ELR (cell line): Measurements from ENCODE around the gene IQSEC3.

ENCODE experiments used
- DNase-seq: peaks from one replicate; pipeline ENCODE4 v3.0.0-alpha.2; 2015; ENCODE audit warnings: low read depth

The IQSEC3 gene

DNA sequence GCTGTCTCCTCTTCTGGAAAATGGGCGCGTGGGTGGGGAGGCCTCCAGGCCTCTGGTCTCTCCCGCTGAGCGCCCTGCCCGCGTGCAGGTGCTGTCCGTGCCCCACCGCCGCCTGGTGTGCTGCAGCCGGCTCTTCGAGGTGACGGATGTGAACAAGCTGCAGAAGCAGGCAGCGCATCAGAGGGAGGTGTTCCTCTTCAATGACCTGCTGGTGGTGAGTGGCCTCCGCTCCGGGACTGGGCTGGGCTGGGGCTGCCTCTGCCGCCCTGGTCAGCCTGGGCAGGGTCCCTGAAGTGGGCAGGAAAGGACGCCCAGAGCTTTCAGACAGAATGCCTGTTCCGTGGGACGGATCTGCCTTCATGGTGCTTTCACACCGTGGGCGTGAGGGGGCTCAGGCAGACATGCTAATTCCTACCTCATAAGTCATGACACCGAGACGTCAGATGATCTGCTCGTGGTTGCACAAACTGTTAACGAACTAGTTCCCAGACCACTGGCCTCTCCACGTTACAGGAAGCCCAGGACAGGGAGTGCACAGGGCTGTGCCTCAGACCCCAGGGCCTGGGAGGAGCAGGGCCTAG lies 96.9 kb downstream of the IQSEC3 start:
- no peak for DNase-seq

DNA sequence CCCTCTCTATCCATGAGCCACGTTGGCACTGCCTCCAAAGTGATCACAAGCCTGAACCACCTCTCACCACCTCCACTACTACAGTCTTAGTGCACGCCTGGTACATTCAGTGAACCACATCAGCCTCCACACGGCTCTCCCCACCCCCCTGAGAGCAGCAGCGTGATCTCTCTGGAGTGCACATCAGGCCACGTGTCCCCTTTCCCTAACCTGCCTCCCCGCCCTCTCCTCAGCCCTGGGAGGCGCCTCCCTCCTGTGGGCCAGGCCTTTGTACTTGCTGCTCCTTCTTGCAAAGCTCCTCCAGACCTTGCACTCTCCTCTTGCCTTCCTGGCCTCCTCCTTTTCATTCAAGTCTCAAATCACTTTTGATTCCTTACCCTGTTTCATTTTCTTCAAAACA lies 97.6 kb downstream of the IQSEC3 start:
- DNase-seq = no peak

DNA sequence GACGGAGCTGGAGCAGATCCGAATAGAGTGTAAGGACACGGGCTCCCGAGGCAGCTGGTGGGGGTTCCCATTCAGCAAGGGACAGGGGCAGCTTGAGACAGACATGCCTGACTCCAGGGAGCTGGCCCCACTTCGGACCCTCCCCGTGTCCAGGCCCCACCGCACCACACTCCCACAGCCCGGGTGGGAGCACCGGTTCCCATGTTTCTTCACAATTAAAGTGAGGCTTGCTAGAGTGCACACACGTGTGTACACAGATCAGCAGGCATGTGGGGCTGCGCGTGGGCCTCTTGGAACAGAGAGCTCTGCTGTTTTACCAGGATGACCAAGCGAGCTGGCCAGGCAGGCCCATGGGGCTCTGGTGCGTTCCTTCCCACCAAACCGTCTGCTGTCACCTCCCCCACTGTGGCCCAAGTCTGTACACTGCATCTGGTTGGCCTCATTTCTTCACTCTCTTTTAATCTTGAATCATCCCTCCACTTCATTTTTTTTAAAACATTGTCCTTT lies 99.3 kb downstream of the IQSEC3 start:
- no peak for DNase-seq

DNA sequence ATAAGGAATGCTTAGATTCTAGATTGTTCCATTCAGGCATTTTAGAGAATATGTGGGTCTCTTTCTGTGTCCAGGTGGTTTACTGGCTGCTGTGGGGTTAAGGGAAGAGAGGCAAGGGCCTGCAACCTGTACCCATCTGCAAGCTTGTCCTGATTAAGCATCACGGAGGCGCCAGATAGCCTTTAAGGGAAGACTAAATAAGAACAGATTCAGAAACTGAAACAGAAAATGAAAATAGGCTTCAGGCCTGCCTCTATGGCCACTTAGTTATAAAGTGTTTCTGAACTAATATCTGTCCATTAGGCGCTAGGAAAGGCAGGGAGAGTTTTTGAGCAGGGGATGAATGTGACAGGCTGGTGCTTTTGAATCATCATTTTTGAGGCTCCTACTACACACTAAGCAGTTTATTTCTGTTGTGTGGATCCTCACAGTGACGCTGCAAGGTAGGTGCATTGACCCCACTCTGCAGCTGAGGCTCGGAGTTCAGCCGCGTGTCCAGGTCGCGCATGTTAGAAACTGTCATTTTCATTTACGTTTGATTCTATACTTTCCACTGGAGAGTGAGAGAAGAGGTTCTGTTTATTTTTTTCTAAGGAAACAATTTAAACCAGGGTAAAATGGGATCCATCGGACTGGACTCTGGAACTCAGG lies 100.0 kb downstream of the IQSEC3 start:
- no peak for DNase-seq

DNA sequence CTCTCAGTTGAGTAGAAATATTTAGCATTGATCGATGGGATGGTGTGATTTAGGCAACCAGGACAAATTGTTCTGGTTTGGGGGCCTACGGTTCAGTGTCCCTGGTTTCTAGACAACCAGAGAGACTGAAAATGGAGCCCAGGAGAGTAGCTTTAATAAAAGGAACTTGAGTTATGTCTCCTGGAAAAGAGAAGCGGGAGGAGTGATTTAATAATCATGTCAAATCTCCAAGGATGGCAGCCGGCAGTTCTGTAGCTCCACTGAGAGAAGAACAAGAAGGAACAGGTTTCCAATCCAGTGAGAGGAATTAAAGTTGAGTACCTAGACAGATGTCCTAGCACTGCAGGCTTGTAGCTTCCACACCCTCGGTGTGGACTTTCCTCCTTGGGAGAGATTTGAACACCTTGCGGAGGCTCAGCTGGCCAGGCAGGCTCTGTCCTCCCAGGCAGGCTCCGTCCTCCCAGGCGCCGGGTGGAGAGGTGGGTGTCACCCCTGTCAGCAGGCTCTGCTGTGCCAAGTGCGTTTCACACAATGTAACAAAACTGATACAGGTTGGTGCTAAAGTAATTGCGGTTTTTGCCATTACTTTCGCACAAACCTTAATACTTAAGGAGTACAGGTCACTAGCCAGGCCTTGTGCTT lies 101.5 kb downstream of the IQSEC3 start:
- no peak for DNase-seq

DNA sequence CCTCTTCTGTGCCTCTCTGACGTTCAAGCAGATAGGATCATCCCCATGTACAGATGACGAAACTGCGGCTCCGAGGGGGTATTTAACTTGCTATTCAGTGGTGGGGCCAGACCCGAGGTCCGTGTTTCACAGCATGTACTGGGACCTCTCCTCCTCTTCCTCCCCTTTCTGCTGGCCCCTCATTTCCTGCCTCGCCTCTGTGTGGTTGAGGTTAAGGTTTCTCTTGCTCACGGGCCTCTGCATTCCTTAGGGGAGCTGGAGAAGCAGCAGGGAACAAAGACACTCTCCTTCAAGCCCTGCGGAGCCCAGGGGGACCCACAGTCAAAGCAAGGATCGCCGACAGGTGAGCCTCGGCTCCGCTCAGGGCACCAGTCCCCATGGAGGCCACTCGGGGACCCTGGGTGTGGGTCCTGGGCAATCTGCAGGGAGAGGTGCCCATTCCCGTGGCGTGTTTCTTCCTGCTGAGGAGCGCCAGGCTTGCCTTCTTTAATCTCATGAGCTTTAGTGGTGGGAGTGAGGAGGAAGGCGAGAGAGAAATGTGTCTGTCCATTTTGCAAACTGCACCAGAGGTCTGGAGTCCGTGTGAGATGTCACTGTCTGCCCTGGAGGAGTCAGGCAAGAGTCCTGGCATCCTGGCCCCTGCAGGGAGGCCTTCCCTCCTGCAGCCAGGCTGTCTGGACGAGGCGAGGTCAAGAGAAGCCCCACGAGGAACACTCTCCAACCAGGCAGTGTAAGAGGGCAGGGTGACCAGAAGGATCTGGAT lies 102.4 kb downstream of the IQSEC3 start:
- DNase-seq = peak; percentile 22

DNA sequence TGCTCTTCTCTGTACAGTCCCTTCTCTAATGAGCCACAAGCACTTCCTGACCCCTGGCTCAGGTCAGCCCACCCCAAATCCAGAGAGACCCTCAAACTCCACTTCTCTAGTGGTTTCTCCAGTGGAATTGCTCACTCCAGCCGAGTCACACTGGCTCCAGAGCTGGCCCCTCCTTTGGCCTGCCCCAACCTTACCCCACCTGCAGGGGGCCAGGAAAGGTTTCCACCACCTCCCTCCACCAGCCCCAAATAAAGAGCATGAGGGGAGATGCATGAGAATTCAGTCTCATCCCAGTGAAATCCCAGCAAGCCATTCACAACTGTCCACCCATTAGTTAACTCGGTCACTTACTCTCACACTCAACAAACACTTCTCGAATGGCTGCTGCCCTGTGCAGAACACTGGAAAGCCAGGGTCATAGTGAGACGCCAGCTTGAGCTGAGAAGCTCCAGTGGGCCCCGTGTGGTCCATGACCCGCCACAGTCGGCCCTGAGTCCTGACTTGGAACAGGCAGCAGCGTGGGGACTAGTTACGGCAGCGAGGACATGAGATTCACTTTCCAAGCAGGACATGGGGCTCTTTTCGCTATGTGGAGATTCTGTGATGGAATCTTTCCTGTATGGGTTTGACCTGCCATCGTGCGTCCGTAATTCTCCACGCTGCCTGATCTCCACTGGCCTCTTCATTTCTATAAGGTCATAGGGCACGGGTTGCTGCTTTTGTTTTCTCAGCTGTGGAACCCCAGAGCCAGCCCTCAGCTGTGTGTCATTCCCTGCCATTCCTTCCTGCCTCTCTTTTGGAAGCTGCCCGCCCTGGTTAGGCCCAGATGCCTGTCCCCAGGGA lies 103.2 kb downstream of the IQSEC3 start:
- peak; percentile 28 for DNase-seq

DNA sequence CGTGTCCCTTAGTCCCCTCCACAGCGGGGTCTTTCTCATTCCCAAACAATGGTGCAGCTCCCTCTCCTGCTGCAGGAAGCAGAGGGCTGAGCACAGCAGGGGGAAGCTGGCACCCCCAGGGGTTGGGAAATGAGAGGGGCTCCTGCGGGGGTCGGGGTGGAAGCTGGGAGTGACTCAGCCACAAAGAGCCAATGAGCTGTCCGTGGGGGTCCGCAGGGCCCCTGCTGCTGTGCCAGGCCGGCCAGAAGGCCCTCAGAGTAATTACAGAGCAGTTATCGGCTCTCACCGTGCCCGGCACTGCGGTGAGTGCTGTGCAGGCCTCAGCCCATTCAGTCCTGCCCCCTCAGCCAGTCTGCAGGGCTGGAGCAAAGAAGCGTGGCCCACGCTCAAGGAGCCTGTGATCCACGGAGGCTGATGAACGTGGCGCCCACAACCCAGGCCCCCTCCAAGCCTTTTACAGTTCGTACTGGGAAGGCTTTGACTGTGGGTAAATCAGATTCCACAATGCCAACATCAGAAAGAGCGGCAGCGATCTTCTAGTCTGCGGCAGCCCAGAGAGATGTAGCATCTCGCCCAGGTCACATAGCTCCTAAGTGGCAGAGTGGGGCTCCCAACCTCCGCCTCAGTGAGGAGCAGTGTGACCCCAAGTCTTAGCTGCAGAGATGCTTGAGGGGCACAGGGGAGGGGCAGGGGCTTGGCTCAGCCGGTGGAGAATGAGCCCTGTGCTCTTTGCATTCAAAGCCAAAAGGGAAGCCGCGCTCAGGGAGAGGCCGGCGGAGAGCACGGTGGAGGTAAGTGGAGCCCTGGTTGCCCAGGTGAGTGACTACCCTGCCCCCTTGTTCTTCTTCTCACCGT lies 104.0 kb downstream of the IQSEC3 start:
- DNase-seq = no peak

DNA sequence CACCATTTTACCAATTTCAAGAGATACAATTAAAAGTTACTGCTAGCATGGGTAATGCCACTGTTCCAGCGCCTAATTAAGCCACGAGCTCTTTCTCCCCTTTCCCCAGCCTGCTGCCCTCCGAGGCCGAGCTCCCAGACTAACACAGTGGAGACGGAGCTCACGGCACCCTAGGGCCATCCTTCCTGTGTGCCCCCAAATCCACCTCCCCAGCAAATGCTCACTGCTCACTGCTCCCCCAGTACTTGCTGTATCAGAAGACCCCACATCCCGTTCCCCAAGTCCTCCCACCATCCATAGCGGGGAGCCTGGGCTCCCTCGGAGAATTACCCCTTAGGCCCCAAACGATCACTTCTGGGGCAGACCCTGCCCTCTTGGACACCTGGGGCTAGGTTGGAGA lies 104.7 kb downstream of the IQSEC3 start:
- DNase-seq = no peak

DNA sequence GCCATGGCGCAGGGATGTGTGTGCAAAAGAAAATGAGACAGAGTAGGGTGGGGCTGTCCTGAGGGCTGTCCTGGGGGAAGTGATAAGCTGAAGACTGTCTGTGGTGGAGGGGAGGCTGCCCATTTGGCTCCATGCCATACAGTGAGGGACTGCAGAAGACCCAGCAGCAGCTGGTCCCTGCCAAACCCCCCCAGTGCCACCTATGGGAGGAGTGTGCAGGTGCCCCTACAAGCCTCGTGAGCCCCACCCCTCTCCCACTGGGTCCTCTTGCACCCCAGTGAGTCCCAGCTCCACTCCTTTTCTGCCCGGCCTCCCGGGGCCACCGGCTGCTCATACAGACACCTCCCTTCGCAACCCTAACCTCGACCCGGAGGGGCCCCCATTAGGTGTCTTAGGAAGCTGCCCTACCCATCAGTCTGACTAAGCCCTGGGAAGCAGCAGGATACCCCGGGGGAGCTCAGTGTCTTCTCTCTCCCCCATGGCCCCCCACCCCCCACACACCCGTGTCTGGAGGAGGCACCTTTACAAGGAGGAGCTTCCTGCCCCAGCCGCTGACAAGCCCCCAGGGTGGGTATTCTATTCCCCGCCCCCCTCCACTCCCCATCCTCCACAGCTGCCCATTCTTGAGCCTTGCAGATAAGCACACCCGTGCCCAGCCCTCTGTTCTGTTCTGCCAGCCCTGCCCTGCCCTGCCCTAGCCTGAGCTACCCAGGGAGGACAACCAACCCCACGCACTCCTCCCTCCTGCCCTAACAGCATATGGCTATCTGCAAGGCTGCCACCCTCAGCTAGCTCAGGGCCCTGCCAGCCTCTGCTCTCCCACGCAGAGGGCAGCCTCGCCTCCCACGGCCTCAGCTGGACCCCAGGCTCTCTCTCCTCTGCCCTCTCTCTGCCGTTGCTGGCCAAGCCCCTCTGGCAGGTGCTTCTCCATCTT lies 105.4 kb downstream of the IQSEC3 start:
- no peak for DNase-seq

DNA sequence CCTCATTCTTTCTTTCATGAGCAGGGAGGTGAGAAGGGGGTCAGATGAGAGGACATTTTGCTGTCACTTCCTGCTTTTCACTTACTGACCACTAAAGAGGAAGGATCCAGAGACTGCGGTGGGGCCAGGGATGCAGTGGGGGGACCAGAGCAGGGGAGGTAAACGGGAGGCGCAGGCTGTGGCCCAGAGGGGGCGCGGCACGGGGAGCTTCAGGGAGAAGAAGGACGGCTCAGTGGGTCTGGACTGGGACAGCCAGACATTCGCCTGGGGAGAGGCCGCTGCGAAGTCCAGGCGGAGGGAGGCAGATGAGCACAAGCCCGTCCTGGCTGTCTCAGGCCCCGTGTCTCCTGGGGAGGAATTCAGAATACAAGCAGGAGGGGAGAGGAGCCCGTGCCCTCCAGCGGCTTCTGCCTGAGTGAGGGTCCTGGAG lies 106.2 kb downstream of the IQSEC3 start:
- DNase-seq = no peak

DNA sequence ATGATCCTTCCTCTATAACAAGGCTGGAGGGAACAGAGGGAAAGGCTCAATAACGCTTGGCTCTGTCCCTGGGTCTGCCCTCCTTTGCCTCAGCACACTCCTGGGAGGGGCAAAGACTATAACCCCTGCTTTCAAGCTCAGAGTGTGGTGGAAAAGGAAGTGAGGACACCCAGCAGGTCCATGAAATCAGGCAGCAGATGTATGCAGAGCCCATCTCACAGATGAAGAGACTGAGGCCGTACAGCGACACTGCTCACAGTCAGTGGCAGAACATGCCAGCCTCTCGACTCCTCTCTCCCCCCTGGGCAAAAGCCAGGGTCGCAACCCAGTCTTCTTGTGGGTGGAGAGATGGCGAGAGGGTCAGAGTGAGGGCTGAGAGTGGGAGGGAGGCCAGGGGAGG lies 107.6 kb downstream of the IQSEC3 start:
- no peak for DNase-seq

DNA sequence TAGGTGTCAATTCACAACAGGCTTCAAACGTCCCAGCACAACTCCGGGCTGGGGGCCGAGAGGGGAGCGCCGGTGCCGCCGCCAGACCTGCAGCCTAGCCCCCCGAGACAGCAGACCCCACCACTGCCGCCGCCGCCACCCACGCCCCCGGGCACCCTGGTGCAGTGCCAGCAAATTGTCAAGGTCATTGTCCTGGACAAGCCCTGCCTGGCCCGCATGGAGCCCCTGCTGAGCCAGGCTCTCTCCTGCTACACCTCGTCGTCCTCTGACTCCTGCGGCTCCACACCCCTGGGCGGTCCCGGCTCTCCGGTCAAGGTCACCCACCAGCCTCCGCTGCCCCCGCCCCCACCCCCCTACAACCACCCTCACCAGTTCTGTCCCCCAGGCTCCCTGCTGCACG lies 108.0 kb downstream of the IQSEC3 start:
- DNase-seq = no peak

DNA sequence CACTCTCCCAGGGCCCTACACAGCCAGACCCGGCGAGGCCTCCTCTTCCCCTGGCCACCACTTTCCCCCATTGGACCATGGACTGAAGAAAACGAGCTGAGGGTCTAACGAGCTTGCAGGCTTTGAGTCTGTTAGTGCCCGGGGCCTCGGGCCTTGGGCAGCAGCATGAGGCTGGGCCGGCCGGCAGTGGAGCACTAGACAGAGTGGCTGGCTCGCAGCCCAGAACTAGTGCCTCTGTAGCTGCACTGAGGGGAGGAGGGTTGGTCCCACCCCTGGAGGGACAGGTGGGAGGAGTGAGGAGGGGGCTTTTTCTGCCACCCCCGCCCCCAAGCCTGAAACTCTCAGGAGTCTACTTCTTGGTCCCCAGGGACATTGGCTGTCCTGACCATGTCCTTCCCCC lies 108.7 kb downstream of the IQSEC3 start:
- DNase-seq = no peak

DNA sequence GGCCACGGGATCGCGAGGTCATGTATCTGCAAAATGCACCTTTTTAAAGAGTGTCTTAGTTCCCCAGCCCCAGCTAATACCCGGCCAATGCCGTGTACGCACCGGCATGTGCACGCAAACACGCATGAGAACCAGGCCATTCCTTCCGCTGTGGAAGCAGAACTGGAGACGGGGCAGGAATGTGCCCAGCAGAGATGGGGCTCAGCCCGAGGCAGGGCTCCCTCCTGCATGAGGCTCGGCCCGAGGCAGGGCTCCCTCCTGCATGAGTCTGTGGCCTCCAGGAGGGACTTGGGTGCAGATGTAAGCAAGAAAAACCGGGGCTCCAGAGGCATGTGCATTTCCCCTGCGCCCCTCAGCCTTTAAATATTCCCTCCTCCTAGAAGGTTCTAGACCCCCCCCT lies 109.2 kb downstream of the IQSEC3 start:
- DNase-seq = no peak

DNA sequence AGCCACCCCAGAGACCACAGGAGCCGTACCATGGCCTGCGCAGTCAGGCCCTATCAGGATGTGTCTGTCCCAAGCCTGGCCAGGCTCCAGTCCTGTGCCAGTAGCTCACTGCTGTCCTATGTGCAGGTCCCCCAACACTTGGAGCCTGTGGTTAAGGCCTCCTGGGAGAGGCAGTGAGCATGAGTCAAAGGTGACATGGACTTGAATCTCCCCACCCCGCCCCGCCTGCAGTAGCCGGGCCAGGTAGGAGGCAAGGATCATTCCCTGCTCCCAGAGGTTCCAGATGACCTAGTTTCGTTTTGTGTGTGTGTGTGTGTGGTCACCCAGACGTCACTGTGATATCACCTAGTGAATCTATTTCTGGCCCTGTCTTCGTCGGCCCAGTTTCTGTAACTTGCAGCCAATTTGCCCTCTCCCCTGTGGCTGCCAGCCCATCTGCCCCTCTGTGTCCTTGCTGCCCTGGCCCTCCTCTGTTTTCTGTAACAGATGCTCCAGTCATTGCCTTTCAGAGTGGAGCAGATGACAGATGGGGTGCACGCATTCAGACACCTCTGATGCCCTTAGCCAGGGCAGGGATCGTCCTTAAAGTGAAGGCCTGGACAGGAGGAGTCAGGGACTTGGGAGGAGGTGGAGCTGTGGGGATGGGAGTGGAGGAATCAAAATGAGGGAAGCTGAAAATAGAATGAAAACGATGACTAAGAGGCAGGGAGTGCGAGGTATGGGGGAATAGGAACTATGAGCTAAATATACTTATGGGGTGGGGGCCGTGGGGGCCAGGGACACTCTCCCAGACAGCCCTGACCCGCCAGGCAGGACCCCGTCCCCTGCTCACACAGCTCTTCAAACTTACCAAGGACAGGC lies 110.0 kb downstream of the IQSEC3 start:
- peak; percentile 47 for DNase-seq

DNA sequence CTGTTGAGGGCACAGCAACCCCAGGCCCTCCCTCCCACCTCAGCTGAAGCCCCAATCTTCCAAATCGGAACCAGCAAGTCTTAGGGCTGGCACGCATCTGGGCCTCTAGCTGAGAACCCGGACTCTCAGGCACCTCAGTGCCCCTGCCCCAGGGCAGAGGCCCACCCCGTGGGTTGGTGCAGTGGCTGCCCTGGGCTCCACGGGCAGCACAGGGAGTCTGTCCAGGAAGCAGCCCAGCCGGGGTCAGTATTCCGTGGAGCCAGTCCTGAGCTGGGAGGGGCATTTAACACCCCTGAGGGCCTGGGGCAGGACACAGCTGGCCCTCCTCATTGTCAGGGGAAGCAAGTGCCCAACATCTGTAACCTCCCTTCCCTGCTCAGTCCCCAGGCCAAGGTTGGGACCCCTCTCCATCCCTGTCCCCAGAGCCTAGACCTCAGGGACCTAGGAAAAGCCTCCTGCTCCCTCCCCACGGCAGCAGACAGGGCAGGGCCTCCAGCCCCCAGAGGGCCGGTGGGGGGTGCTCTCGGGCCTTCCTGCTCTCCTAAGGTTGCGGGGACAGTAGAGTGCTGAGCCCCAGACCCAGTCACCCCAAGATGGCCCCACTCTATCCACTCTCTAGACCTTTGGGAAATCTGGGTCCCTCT lies 110.9 kb downstream of the IQSEC3 start:
- DNase-seq = no peak
